HG02981 (cell line): Measurements from ENCODE around the gene NRG2.

Source experiments
- ATAC-seq: cut with Tn5 transposase; IDR thresholded peaks from one replicate; pipeline ENCODE4 v1.9.1; 2021; ENCODE audit warnings: mild to moderate bottlenecking, moderate library complexity; ENCODE audit not compliant: unreplicated experiment

Gene NRG2

DNA sequence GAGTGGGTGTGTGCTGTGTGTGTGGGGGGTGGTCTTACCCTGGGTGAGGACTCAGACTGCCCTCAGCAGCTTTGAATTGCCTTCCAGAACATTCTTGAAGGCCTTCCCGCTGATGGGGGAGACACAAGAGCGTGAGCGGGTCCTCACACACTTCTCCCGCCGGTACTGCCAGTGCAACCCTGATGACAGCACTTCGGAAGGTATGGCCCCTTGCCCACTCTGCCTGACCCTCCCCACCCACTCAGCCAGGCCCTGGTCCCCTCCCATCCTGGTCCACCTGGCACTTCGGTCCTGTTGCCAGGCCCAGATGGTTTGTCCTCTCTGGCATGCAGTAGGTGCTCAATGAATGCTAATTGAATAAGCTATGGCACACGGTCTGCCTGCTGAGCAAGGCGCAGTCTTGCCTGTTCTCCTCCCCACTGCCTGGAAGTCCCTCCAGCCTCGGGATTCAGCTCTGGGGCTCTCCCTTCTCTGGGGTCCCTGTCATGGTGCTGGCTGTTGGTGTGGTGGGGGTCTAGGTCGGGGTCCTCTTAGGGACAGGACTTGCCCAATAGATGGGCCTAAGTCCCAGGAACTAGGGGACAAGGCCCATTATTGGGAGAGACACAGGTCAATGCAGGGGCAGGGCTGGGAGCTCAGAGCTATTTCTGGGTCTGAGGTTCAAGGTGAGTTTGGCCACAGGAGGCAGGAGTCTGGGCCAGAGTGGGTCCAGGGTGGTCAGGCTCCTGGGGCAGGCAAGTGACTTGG, 221.1 kb downstream of the NRG2 start:
- no peak for ATAC-seq

DNA sequence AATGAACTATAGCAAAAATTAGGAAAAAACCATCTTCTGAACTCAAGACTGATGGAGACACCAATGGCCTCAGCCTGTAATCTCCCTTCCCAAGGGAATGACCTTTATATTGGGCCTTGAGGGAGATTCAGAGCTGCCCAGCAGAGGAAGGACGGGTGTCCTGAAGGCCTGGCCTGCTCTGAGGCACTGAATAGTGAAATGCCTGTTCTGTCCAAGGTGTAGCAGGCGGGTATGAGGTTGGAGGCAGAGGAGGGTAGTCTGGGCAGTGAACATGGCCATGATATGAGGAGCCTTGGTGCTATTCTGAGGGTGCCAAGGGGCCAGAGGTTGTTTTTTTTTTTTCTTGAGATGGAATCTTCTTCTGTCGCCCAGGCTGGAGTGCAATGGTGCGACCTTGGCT, 222.5 kb downstream of the NRG2 start:
- ATAC-seq = no peak

DNA sequence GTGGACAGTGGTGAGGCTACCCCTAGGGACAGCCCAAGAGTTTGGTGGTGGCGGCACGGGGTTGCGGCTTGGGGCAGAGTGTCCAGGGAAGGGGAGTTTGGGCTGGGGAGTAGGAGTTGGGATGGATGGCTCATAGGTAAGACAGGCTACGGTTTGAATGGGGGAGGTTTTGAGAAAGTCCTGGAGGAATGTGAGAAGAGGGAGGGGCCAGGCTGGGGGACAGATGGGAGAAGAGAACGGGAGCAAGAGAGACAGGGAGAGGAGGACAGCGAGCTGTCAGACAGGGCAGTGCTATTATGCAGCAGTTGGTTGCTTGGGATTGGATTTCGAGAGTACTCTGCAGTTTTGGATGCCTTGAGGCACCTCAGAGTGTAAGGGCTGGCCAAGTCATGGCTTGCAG, 223.0 kb downstream of the NRG2 start:
- ATAC-seq = no peak

DNA sequence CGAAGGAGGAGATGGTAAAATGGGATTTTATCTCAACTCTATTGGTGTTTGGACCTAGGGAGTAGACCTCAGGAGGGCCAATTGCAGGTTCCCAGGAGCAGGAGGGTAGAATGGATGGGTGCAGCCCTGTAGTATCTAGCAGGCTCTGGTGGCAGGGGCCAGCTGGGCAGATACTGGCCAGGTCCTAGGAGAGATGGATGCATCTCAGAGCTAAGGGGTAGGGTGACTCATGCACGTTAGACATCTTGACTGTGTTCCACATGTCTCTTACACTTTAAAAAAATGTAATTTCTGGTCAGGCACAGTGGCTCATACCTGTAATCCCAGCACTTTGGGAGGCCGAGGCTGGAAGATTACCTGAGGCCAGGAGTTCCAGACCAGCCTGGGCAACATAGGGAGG, 225.1 kb downstream of the NRG2 start:
- ATAC-seq = no peak

DNA sequence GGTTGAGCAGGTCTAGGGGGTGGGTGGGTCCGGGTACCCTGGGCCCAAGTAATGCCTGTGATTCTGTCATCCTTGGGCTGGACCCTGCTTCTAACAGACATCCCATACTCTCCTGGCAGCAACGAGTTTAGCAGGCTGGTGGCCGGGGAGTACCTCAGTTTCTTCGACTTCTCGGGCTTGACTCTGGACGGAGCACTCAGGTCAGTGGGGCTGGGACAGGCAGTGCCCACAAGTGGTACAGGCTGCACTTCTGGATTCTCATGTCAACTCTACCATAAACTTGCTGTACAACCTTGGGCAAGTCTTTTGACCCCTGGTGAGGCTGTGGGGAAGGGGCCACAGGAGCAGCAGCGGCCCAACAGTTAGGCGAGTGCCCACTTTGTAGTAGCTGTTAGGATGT, 225.7 kb downstream of the NRG2 start:
- no peak for ATAC-seq

DNA sequence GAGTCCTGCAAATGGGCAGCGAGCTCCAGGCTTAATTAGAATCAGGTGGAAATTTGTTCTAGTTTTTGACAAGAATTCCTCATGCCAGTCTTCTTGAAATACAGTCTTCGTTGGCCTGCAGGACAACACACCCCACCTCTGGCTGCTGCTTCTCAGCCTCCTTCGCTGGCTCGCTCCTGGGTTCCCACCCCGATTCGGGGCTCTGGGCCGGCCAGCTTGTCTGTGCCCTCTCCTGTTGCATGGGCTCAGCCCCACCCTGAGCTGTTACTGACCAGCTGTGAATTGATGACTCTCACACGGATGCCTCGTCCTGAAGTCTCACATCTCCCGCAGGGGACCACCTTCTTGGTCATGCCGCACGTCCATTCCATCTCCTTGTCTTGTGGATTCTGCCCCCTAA, 226.5 kb downstream of the NRG2 start:
- ATAC-seq = no peak

DNA sequence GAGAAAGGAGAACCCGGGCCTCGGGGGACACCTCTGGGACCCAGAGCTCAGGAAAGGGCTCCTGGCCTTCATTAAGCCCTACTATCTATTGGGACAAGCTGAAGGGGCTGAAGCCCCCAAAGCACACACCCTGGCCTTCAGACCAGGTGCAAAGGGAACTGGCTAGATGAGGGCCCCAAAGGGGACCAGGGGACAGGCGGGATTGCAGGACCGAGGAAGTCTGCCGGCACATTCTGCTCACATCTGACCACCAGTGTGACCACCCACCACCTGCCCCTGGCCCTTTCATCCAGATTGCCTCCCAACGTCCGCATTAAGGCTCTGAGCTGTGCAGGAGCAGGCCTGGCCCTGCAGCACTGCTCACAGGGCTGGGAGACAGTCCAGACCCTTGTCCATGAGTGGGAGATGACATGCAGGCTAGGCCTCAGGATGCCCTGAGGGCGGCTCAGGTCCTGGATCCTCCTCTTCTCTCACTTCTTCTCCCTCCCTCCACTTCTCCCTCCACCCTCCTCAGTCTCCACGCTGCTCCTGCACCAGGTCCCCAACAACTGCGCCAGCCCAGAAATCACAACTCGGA, 228.3 kb downstream of the NRG2 start:
- ATAC-seq = no peak

DNA sequence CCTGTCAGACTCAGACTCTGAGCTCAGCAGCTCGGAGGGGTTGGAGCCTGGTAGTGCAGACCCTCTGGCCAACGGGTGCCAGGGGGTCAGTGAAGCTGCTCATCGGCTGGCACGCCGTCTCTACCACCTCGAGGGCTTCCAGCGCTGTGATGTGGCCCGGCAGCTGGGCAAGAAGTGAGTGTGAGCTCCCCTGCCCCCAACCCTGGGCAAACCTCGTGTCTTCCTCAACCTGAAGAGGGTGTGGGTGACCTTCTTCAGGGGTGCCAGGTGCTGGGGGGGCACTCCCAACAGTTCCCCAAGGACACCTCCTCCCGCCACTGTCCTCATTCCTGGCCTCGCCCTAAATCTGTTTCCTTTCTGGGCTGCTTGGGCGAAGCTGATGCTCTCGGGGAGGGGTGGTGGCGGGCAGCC, 228.9 kb downstream of the NRG2 start:
- ATAC-seq = no peak

DNA sequence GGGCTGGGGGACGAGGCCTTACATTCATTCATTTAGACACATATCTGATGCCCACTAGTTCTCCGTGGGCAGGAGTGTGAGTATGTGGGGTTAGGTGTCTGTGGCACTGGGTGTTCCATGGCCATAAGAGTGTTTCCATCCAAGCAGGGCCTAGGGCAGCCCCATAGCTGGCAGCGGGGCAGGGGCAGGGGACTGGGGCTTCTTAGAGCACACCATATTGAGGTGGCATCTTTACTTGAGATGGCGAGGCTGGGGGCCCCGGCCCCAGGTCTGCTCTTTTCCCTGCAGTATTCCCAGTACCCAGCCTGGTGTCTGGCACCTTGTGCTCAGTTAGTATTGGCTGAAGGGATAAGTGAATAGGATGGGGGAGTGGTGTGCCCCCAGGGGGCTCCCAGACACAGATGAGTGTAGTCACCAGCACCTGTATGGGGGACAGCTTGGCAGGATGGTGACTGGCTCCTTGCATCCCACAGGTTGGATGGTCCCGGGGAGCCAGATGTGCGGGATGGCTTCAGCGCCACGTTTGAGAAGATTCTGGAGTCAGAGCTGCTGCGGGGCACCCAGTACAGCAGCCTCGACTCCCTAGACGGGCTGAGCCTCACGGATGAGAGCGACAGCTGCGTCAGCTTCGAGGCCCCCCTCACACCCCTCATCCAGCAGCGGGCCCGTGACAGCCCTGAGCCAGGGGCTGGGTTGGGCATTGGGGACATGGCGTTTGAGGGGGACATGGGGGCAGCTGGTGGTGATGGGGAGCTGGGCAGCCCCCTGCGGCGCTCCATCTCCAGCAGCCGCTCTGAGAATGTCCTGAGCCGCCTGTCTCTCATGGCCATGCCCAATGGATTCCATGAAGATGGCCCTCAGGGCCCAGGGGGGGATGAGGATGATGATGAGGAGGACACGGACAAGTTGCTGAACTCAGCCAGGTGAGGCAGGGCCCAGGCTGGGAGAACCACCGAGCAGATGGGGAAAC, 230.0 kb downstream of the NRG2 start:
- no peak for ATAC-seq

DNA sequence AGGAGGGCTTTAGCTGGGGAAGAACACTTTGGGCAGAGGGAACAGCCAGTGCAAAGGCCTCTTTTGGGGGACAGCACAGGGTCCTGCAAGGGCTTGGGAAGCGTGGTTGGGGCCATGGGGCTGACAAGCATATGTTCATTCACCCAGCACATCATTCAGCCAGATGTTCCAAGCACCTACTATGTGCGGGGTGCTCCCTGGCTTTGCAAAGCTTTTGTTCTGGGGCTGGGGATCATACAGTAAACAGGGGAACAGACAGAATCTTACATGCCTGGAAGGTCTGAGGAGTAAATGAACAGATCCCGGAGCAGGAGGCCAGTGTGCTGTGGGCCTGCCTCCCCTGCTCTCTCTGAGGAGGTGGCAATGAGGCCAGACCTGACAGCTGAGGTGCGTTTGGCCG, 230.8 kb downstream of the NRG2 start:
- no peak for ATAC-seq

DNA sequence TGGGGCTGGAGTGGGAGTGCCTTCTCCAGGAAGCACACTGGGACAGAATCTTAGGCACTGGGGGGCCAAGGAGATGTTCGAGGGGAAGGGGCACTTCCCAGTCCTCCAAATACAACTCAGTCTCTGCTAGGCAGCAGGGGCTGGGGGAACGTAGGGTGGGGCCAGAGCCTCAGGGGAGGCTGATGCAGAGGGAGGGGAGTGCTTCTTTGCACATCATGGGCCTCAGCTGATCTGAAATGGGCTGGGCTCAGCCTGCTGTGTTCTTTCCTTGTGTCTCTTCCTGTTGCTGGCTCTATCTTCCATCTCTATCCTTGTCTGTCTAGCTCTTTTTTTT, 231.9 kb downstream of the NRG2 start:
- ATAC-seq = no peak

DNA sequence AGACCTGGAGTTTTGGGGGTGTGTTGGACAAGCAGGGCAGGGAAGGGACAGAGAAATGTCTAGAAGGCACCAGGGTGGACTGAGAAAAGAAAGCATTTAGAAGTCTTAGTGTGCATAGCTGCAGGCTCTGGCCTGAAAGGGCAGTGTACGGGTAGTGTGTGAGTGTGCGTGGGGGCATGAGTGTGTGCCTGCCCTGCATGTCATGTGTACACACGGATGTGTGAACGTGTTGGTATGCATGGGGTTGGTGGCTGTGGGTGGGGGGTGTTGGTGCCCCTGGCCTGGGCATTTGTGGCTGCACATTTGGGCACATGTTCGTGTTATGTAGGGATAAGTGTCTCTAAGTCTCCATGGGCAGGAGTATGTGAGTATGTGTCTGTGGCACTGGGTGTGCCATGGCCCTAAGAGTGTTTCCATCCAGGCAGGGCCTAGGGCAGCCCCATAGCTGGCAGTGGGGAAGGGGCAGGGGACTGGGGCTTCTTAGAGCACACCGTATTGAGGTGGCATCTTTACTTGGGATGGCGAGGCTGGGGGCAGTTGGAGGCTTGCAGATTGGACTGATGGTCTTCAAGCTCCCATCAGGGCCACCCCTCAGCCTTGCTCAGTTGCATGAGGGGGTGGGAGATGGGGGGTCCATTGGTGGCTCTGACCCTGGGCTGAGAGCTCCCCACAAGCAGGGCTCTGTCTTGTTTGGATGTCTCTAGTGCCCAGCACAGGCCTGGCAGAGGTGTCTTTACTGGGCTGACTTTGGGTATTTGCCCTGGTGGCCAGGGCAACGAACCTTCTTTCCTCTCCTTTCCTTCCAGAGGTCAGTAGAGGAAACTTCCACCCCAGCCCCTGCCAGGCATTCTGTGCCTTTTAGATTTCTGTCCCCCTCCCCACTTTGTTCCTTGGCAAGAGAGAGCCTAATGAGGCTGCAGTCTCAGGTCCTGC, 232.5 kb downstream of the NRG2 start:
- no peak for ATAC-seq

DNA sequence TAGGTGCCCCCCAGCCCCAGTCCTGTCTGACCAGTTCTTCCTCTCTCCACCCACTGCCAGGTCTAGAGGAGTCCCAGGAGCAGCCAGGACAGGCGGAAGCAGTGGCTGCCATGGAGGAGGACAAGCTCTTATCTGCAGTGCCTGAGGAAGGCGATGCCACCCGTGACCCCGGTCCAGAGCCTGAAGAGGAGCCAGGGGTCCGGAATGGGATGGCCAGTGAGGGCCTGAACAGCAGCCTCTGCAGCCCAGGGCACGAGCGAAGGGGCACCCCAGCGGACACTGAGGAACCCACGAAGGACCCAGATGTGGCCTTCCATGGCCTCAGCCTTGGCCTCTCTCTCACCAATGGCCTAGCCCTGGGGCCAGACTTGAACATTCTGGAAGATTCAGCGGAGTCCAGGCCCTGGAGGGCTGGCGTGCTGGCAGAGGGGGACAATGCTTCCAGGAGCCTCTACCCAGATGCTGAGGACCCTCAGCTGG, 233.7 kb downstream of the NRG2 start:
- ATAC-seq = no peak

DNA sequence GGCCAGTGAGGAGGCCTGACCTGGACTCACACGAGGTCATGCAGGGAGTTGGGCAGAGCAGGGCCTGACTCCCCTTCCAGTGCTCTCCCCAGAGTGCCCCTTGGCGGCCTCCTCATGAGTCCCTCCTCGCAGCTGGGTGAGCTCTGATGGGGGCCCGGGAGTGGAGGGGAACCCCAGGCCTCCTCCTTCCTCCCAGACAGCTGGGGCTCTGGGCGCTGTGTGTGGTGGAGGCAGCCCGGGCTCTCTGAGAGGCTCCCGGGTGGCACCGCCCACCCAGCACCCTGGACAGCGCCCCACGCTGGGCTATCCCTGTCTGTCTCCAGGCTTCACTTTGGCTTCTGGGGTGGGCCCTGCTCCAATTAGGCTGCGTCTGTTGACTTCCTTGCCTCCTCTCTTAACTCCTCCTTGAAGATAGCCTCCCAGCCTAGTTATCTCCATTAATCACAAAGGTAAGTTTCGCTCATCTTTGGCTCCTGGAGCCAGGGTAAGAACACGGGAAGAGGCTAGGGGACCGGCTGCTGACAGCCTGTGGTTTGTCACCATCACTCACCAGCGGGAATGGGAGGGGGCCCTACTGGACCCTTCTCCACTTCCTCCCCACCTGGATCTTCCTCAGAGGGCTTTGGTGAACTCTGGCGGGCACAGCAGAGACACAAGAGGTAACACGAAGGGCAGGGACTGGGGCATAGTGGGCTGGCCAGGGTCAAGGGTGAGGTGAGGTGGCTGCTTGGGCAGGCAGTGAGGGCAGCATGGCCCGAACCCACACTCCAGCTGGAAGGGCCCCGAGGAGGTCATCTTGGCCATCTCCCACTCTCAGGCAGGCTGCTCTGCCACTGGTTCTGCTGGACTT, 234.4 kb downstream of the NRG2 start:
- no peak for ATAC-seq

DNA sequence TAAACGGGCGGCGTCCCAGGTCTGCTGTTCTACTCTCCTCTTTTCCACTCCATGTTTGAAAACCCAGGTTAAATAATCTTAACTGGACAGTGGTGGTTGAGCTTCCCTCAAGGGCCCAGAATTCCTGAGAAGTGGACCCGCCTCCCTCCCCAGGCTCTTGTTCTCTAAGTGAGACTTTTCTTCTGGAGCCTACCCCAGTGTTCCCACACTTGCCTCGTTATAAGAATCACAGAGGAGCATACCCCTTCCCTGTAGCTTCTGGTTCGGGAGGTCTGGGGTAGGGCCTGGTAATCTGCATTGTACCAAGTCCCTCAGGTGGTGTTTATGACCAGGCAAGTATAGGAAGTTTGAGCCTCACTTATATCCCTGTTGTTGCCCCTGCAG, 235.5 kb downstream of the NRG2 start:
- no peak for ATAC-seq

DNA sequence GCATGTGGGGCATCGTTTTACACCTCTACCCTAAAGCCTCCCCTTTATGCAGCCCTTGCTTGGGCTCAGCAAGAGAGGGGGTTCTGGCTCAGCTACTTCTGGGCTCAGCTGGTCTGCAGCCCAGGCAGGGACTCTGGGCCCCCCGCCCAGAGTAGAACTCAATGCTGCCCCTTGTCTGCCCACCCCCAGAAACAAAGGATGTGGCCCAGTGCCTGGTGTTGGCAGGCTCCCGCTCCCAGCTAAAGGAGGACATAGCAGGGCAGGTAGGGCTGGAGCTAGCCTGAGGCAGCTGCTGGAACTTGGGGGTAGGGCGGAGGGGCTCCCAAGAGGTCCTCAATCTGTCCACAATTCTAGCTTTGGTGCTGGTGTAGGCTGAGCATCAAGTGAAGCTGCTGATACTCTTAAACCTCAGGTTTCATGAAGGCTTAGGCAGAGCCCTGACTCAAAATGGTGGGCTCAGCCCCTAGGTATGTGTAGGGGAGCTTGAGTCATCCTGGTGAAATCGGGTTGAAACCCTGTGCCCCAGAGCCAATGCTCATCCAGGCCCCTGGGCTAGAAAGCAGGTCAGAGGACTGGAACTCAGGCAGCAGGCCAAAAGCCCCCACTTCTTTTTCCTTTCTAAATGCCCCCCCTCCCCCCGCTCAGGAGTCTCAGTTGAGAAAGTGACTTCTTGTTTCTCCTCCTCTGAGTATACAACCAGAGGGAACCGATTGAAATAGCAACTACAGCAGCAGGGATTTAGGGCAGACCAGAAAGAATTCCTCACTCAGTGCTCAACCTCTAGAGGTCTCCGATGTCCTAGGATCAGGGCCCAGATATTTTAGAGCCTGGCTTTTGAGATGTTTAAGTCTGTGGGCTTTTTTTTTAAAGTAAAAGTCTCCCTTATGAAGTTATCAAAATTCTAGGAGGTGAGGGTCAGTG, 236.1 kb downstream of the NRG2 start:
- no peak for ATAC-seq

DNA sequence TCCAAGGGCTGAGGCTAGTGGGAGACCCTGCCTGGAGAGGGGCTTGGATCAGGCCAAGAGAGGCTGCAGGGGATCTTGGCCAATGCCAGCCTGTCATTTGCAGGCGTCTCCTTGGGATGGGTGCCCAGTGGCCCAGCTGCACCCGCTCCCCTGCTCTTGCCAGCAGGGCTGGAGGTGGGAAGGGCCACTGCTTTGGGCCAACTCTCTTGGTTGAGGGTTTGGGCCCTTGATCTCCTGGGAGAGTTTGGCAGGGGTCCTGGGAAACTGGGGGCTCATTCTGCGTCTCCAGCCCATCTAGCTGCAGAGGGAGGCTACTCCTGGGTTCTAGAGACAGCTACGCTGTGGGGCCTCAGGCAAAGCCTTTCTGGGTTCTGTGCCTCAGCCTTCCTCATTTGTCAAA, 237.0 kb downstream of the NRG2 start:
- no peak for ATAC-seq

DNA sequence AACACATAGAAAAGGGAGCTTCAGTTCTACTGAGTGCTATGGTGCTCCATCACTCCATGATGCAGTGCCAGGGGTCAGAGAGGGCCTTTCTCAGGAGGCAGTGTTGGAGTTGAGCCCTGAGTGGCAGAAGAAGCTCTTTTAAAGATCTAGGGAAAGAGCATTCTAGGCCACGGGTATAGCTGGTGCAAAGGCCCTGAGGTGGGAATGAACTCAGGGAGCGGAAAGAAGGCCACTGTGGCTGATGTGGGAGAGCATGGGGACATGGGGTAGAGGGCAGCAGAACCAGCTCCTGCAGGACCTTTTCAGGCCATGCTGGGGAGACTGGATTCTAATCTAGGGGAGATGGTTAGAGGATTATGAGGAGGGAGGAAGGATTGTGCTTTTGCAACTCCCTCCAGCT, 237.6 kb downstream of the NRG2 start:
- no peak for ATAC-seq
